ENCODE results near the gene ABCA7.

DNA sequence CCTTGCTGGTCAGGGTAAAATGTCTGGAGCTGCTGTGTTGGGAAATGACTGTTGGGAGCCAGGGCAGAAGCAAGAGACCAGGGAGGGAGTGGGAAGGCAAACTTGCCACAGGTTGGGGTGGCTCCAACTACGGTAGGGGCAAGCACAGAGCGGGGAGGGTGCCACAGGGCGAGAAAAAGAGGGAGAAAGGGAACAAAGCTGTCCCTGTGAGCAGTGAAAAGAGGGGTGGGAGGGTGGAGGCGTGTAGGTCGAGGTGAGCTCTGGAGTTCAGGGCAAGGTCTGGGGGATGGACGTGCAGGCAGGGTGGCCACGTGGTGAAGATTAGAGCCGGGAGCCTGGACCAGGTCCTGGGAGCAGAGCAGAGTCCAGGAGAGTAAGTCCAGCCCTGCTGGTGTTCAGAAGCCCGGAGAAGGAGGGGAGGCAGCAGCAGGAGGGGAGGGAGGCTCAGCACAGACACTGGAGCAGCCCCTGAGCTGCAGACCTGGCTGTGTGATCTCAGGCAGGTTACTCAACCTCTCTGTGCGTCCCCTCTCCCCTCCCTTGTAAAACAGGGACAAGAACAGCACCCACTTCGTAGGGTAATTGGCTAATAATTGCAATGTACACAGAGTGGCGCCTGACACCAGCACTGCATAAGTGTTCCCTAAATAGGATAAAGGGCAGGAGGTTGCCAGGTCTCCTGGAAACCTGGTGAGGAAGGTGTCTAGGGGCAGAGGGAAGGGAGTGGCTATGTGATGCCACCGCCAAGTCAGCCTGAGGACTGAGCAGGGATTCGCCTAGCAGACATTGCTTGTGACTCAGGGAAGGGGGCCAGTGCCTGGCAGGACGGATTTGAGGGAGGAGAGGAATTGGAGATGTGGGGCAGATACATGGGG lies 58.5 kb downstream of the ABCA7 start:
- TF ChIP-seq POLR2A (IDR thresholded peaks at IDR 0.05) = no peak
- TF ChIP-seq, protein P1, sequence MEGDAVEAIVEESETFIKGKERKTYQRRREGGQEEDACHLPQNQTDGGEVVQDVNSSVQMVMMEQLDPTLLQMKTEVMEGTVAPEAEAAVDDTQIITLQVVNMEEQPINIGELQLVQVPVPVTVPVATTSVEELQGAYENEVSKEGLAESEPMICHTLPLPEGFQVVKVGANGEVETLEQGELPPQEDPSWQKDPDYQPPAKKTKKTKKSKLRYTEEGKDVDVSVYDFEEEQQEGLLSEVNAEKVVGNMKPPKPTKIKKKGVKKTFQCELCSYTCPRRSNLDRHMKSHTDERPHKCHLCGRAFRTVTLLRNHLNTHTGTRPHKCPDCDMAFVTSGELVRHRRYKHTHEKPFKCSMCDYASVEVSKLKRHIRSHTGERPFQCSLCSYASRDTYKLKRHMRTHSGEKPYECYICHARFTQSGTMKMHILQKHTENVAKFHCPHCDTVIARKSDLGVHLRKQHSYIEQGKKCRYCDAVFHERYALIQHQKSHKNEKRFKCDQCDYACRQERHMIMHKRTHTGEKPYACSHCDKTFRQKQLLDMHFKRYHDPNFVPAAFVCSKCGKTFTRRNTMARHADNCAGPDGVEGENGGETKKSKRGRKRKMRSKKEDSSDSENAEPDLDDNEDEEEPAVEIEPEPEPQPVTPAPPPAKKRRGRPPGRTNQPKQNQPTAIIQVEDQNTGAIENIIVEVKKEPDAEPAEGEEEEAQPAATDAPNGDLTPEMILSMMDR (IDR thresholded peaks at IDR 0.05) = no peak
